ENCODE results near the gene TNFSF11.

Gene TNFSF11

GRCh38 chr13:42652642-42653415, 78.9 kb downstream of the TNFSF11 start:
- H3K36me3 ChIP-seq = no peaks in the 10 kb centered on the region
- H3K27ac ChIP-seq = no peak overlapping the region
- no peaks in the 10 kb centered on the region for H3K4me1 ChIP-seq
- H3K9ac ChIP-seq = no peak overlapping the region
- TF ChIP-seq Cebpa-rat (IDR thresholded peaks at IDR 0.05) = no peak
- no peak overlapping the region for H3K4me3 ChIP-seq
- H3K27me3 ChIP-seq = no peaks in the 10 kb centered on the region
- H3K9me3 ChIP-seq = no peaks in the 10 kb centered on the region
- H4K20me1 ChIP-seq = no peaks in the 10 kb centered on the region
- H3K4me2 ChIP-seq = no peak overlapping the region

DNA sequence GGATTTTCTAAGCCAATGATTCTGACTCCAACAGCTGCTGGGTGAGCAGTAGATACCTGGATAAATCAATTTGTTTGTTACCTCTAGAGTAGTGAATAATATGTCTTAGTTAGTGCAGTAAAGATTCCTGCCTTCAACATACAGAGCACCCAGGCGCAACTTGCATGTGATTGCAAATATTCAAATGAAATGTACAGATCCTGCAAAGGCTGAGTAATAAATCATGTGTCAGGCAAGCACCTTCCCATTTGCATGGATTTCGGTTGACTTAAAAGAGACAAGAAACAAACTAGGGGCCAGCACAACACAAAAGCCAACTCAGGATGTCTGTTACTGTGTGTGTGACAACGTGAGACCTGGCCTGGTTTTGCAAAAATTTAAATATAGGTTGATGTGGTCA, 79.7 kb downstream of the TNFSF11 start:
- Histone ChIP-seq H3K4me1 (no peaks in the 10 kb centered on the region), H3K9me3 (no peaks in the 10 kb centered on the region), H3K4me3 (no peak overlapping the region), H3K27ac (no peak overlapping the region), H3K36me3 (no peaks in the 10 kb centered on the region), H3K4me2 (no peak overlapping the region), H3K27me3 (no peaks in the 10 kb centered on the region), H4K20me1 (no peaks in the 10 kb centered on the region), H3K9ac (no peak overlapping the region)
- no peak for TF ChIP-seq Cebpa-rat (IDR thresholded peaks at IDR 0.05)

- Histone ChIP-seq H4K20me1 (no peaks in the 10 kb centered on the region), H3K9ac (no peak overlapping the region), H3K36me3 (no peaks in the 10 kb centered on the region), H3K27ac (no peak overlapping the region), H3K27me3 (no peaks in the 10 kb centered on the region), H3K4me2 (no peak overlapping the region), H3K9me3 (no peaks in the 10 kb centered on the region), H3K4me1 (no peaks in the 10 kb centered on the region), H3K4me3 (no peak overlapping the region)
- TF ChIP-seq Cebpa-rat (IDR thresholded peaks at IDR 0.05) = no peak
Observed at GRCh38 chr13:42654212-42654611, 80.3 kb downstream of the TNFSF11 start.

DNA sequence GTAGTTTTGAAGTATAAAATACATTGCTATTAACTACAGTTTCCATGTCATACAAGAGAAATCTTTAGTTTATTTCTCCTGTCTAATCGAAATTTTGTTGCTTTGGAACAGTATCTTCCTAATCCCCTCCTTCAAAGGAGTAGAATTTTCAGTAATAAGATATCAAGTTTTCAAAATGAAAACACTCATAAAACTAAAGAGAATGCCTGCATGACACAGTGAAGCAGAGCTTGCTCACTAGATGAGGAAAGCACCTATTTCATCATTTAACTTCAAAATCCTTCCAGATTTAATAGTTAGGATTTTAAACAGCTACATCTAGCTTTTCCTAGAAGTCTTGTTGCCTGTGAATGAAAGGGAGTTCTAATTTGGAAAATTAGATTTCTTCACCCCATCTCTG, 80.8 kb downstream of the TNFSF11 start:
- Histone ChIP-seq H4K20me1 (no peaks in the 10 kb centered on the region), H3K4me1 (no peaks in the 10 kb centered on the region), H3K36me3 (no peaks in the 10 kb centered on the region), H3K9ac (no peak overlapping the region), H3K27me3 (no peaks in the 10 kb centered on the region), H3K4me3 (no peak overlapping the region), H3K27ac (no peak overlapping the region), H3K9me3 (no peaks in the 10 kb centered on the region), H3K4me2 (no peak overlapping the region)
- no peak for TF ChIP-seq Cebpa-rat (IDR thresholded peaks at IDR 0.05)

- Histone ChIP-seq H3K27ac (no peak overlapping the region), H4K20me1 (no peaks in the 10 kb centered on the region), H3K4me3 (no peak overlapping the region), H3K4me2 (no peak overlapping the region), H3K36me3 (no peaks in the 10 kb centered on the region), H3K9ac (no peak overlapping the region), H3K27me3 (no peaks in the 10 kb centered on the region), H3K4me1 (no peaks in the 10 kb centered on the region), H3K9me3 (no peaks in the 10 kb centered on the region)
- TF ChIP-seq Cebpa-rat (IDR thresholded peaks at IDR 0.05) = no peak
Observed at GRCh38 chr13:42656161-42656560, 82.2 kb downstream of the TNFSF11 start.

DNA sequence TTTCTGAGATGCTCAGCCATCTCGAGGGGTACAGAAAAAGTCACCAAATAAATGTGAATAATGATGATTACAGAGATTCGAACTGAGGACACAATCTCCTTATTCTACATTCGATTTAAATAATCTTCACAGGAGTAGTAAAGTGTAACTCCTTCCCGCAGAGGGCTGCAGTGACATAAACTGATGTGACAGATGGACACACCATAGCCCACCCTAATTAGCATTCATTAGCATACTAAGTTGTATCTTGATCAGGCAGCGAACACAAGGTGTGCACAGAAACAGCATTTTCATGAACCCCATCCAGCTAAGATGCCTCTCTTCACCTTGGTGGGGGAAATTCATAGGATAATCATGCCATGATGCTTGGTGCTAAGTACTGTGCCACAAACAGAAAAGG, 83.0 kb downstream of the TNFSF11 start:
- no peak overlapping the region for H3K27ac ChIP-seq
- TF ChIP-seq Cebpa-rat (IDR thresholded peaks at IDR 0.05) = no peak
- H3K4me1 ChIP-seq = no peaks in the 10 kb centered on the region
- no peaks in the 10 kb centered on the region for H3K36me3 ChIP-seq
- no peaks in the 10 kb centered on the region for H3K9me3 ChIP-seq
- no peak overlapping the region for H3K4me2 ChIP-seq
- H4K20me1 ChIP-seq = no peaks in the 10 kb centered on the region
- H3K4me3 ChIP-seq = no peak overlapping the region
- H3K27me3 ChIP-seq = no peaks in the 10 kb centered on the region
- H3K9ac ChIP-seq = no peak overlapping the region
